Measurements from ENCODE around the gene CDH6. TPM values are rescaled to one million over a fixed set of nuclear protein-coding genes. Genes with fewer than 3 reads are reported as not detected.

CDH6 gene
- polyA plus RNA-seq, 1 of the 3 experiments (the other 2 are of a cell fraction) = 1.1 TPM

DNA sequence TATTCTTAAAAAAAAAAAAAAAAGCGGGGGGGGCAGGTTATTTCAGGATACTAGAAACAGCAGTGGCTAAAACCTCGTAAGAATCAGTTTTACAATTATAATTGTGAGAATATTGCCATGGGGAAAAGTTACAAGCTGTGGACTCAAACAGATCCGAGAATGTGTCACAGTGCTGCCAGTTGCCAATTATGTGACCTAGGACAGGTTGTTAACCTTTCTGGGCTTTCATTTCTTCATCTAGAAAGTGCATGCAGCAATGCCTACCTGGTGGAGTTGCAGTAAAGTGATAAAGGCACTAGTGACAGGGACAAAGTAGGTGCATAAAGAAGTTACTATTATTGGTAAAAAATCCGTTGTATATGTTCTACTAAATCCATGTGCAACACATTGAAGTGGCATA lies 75.8 kb downstream of the CDH6 start (continued):
- TF ChIP-seq MXI1 (IDR thresholded peaks at IDR 0.05; ENCODE audit: low read depth, low read length) = no peak
- TF ChIP-seq NFIC (IDR thresholded peaks at IDR 0.05; ENCODE audit: borderline replicate concordance) = no peak

DNA sequence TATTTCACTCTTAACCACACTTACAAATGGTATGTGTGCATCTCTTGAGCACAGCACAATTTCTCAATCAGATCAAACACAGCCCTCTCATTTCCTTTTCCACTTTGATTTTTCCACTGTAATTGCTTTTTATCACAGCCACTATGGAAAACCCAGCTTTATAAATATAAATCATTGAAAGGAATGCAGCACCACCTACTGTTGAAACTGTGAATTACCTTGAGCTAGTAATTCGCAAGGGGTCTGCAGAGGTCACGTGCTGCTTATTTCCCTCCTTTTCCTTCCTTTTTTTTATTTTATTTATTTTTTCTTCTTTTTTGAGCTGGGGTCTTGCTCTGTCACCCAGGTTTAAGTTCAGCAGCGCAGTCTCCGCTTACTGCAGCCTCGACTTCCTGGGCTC lies 76.9 kb downstream of the CDH6 start:
- ChIA-PET CTCF (interaction anchor here (0.6 to 3.8 kb wide), 36 partner anchors 8 to 1229 kb away, joined by 3 to 24 read pairs (median 3); no protein-coding TSS in a partner anchor), POLR2A (no interaction called here)
- Histone ChIP-seq H3K36me3 (replicated peaks in 1 of 2; ENCODE audit: control insufficient read depth in 1 of 2, insufficient read depth in 2 of 2, low read length in 1 of 2) (no peaks in the 10 kb centered on the region), H3K27ac (ENCODE audit: low read depth in 2 of 2, low read length in 1 of 2) (no peak overlapping the region), H3K4me1 (ENCODE audit: control insufficient read depth in 1 of 2, insufficient read depth in 2 of 2, low read depth in 1 of 2, low read length in 1 of 2) (peaks cover 0 to 5% of the 10 kb centered on the region in 2 experiments; a peak in 1 of 4 replicates), H3K4me2 (no peak overlapping the region), H4K20me1 (ENCODE audit: insufficient read depth) (no peaks in the 10 kb centered on the region), H2AFZ (ENCODE audit: low read depth) (no peak overlapping the region), H3K27me3 (ENCODE audit: insufficient read depth) (no peaks in the 10 kb centered on the region), H3K9ac (no peak overlapping the region), H3K9me3 (no peaks in the 10 kb centered on the region), H3K79me2 (ENCODE audit: insufficient read depth) (no peaks in the 10 kb centered on the region), H3K4me3 (ENCODE audit: low read depth in 2 of 2, low read length in 1 of 2) (no peak overlapping the region; a peak in 1 of 4 replicates), H3K9me2 (no peaks in the 10 kb centered on the region), H3F3A (replicated peaks; ENCODE audit: insufficient read depth) (no peaks in the 10 kb centered on the region)
- DNase-seq = peak; percentile 30
- TF ChIP-seq NRF1 (IDR thresholded peaks at IDR 0.05; ENCODE audit: low read depth, low read length) (no peak), GABPA (IDR thresholded peaks at IDR 0.05; ENCODE audit: low read depth) (no peak), EZH2phosphoT487 (IDR thresholded peaks at IDR 0.05; ENCODE audit: borderline replicate concordance, low read depth) (no peak), SMC3 (IDR thresholded peaks at IDR 0.05; ENCODE audit: low read depth, low read length) (no peak; the same call in 1 of the 2 replicates), YY1 (IDR thresholded peaks at IDR 0.05; ENCODE audit: low read depth) (no peak), TAF1 (IDR thresholded peaks at IDR 0.05; ENCODE audit: borderline replicate concordance, low read depth, low read length) (no peak), RAD21 (IDR thresholded peaks at IDR 0.05; ENCODE audit: low read length) (peak; percentile 68), POLR2AphosphoS5 (IDR thresholded peaks at IDR 0.05; ENCODE audit: low read depth, low read length) (no peak)
- TF ChIP-seq, protein P1, sequence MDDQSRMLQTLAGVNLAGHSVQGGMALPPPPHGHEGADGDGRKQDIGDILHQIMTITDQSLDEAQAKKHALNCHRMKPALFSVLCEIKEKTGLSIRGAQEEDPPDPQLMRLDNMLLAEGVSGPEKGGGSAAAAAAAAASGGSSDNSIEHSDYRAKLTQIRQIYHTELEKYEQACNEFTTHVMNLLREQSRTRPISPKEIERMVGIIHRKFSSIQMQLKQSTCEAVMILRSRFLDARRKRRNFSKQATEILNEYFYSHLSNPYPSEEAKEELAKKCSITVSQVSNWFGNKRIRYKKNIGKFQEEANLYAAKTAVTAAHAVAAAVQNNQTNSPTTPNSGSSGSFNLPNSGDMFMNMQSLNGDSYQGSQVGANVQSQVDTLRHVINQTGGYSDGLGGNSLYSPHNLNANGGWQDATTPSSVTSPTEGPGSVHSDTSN (IDR thresholded peaks at IDR 0.05) = no peak
- TF ChIP-seq, protein P2, sequence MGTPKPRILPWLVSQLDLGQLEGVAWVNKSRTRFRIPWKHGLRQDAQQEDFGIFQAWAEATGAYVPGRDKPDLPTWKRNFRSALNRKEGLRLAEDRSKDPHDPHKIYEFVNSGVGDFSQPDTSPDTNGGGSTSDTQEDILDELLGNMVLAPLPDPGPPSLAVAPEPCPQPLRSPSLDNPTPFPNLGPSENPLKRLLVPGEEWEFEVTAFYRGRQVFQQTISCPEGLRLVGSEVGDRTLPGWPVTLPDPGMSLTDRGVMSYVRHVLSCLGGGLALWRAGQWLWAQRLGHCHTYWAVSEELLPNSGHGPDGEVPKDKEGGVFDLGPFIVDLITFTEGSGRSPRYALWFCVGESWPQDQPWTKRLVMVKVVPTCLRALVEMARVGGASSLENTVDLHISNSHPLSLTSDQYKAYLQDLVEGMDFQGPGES (IDR thresholded peaks at IDR 0.05; ENCODE audit: low read depth, low read length) = no peak
- TF ChIP-seq, protein P3, sequence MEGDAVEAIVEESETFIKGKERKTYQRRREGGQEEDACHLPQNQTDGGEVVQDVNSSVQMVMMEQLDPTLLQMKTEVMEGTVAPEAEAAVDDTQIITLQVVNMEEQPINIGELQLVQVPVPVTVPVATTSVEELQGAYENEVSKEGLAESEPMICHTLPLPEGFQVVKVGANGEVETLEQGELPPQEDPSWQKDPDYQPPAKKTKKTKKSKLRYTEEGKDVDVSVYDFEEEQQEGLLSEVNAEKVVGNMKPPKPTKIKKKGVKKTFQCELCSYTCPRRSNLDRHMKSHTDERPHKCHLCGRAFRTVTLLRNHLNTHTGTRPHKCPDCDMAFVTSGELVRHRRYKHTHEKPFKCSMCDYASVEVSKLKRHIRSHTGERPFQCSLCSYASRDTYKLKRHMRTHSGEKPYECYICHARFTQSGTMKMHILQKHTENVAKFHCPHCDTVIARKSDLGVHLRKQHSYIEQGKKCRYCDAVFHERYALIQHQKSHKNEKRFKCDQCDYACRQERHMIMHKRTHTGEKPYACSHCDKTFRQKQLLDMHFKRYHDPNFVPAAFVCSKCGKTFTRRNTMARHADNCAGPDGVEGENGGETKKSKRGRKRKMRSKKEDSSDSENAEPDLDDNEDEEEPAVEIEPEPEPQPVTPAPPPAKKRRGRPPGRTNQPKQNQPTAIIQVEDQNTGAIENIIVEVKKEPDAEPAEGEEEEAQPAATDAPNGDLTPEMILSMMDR (IDR thresholded peaks at IDR 0.05) = peak; percentile 66
- TF ChIP-seq, protein P4, sequence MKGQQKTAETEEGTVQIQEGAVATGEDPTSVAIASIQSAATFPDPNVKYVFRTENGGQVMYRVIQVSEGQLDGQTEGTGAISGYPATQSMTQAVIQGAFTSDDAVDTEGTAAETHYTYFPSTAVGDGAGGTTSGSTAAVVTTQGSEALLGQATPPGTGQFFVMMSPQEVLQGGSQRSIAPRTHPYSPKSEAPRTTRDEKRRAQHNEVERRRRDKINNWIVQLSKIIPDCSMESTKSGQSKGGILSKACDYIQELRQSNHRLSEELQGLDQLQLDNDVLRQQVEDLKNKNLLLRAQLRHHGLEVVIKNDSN (IDR thresholded peaks at IDR 0.05; ENCODE audit: borderline replicate concordance, low read depth) = no peak
- TF ChIP-seq, protein P5, sequence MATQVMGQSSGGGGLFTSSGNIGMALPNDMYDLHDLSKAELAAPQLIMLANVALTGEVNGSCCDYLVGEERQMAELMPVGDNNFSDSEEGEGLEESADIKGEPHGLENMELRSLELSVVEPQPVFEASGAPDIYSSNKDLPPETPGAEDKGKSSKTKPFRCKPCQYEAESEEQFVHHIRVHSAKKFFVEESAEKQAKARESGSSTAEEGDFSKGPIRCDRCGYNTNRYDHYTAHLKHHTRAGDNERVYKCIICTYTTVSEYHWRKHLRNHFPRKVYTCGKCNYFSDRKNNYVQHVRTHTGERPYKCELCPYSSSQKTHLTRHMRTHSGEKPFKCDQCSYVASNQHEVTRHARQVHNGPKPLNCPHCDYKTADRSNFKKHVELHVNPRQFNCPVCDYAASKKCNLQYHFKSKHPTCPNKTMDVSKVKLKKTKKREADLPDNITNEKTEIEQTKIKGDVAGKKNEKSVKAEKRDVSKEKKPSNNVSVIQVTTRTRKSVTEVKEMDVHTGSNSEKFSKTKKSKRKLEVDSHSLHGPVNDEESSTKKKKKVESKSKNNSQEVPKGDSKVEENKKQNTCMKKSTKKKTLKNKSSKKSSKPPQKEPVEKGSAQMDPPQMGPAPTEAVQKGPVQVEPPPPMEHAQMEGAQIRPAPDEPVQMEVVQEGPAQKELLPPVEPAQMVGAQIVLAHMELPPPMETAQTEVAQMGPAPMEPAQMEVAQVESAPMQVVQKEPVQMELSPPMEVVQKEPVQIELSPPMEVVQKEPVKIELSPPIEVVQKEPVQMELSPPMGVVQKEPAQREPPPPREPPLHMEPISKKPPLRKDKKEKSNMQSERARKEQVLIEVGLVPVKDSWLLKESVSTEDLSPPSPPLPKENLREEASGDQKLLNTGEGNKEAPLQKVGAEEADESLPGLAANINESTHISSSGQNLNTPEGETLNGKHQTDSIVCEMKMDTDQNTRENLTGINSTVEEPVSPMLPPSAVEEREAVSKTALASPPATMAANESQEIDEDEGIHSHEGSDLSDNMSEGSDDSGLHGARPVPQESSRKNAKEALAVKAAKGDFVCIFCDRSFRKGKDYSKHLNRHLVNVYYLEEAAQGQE (IDR thresholded peaks at IDR 0.05; ENCODE audit: low read depth, low read length) = no peak
- WGBS (ENCODE audit: low lambda C conversion rate) = 86% methylated on average over 5 of the region's 5 CpGs
